BJ (cell line): ENCODE results near the gene CROCC. TPM values are rescaled to one million over a fixed set of nuclear protein-coding genes. Genes with fewer than 3 reads are reported as not detected.
"Not testable (repeated sequence)": the region's sequence is repeated elsewhere in the genome, so short reads cannot be mapped to it uniquely, and the experiment has no call there.

Experiments used
- CTCF ChIA-PET: fragments of 350-600 bp; formaldehyde crosslinking; extraction: SDS; loops from one replicate; lab custom pipeline; 2021; ENCODE audit warnings: antibody characterized with exemption, inconsistent platforms; lab: Yijun Ruan, JAX
- POLR2A ChIA-PET: fragments of 300-600 bp; sonication (Branson Sonifier 250); formaldehyde crosslinking; extraction: SDS; loops from one replicate; lab custom pipeline; 2021; ENCODE audit warnings: antibody characterized with exemption; lab: Charles Lee
- DNase-seq: peaks from one replicate; pipeline ENCODE4 v3.0.0-alpha.2; 2011; ENCODE audit warnings: low read depth
- H3K27me3 ChIP-seq: 2 replicates; pipeline ENCODE4 v1.6.0; 2011; ENCODE audit warnings: low read length; ENCODE audit not compliant: control insufficient read depth, insufficient read depth
- H3K36me3 ChIP-seq: 2 replicates; pipeline ENCODE4 v1.5.1; 2011; ENCODE audit warnings: low read length; ENCODE audit not compliant: control insufficient read depth, insufficient read depth
- H3K4me3 ChIP-seq: 2 replicates; pipeline ENCODE4 v1.5.1; 2011; ENCODE audit warnings: low read depth, mild to moderate bottlenecking, control low read depth, low read length
- polyA plus RNA-seq: library from polyadenylated mRNA; depleted of rRNA; stranded (reverse); fragments of >200 nt; gene quantifications from 2 replicates; pipeline ENCODE4 v1.2.3, GENCODE V29; 2011
- TF ChIP-seq, protein P1 (sequence below): IDR thresholded peaks from 2 replicates; pipeline ENCODE4 v1.5.1; 2011; ENCODE audit warnings: low read depth, mild to moderate bottlenecking, control low read depth, inconsistent platforms, low read length, moderate library complexity; ENCODE audit not compliant: insufficient read depth

CROCC gene
- polyA plus RNA-seq, 1 experiment = 12.1 TPM

GRCh38 chr1:16918371-16918770 is 3.4 kb upstream of the CROCC start:
- CTCF ChIA-PET = no interaction called here
- TF ChIP-seq, protein P1, sequence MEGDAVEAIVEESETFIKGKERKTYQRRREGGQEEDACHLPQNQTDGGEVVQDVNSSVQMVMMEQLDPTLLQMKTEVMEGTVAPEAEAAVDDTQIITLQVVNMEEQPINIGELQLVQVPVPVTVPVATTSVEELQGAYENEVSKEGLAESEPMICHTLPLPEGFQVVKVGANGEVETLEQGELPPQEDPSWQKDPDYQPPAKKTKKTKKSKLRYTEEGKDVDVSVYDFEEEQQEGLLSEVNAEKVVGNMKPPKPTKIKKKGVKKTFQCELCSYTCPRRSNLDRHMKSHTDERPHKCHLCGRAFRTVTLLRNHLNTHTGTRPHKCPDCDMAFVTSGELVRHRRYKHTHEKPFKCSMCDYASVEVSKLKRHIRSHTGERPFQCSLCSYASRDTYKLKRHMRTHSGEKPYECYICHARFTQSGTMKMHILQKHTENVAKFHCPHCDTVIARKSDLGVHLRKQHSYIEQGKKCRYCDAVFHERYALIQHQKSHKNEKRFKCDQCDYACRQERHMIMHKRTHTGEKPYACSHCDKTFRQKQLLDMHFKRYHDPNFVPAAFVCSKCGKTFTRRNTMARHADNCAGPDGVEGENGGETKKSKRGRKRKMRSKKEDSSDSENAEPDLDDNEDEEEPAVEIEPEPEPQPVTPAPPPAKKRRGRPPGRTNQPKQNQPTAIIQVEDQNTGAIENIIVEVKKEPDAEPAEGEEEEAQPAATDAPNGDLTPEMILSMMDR = no peak
- POLR2A ChIA-PET = no interaction called here
- no peaks in the 10 kb centered on the region for H3K36me3 ChIP-seq
- no peak for DNase-seq
- H3K4me3 ChIP-seq = no peak overlapping the region
- H3K27me3 ChIP-seq = no peaks in the 10 kb centered on the region

- CTCF ChIA-PET, H3K27me3 ChIP-seq, DNase-seq, H3K4me3 ChIP-seq, H3K36me3 ChIP-seq, POLR2A ChIA-PET: not testable (repeated sequence)
Observed at GRCh38 chr1:16918936-16919665, 2.6 kb upstream of the CROCC start.

GRCh38 chr1:16920951-16921350 is 780 bp upstream of the CROCC start:
- Histone ChIP-seq H3K36me3 (no peaks in the 10 kb centered on the region), H3K4me3 (no peak overlapping the region), H3K27me3 (no peaks in the 10 kb centered on the region)
- DNase-seq = no peak
- ChIA-PET CTCF (no interaction called here), POLR2A (no interaction called here)
- TF ChIP-seq, protein P1 = no peak

- CTCF ChIA-PET = interaction anchor here (1.1 kb wide), 1 partner anchor 38 kb away, joined by 3 read pairs; no protein-coding TSS in a partner anchor
- POLR2A ChIA-PET = no interaction called here
- no peak for DNase-seq
Observed at GRCh38 chr1:16922466-16922865, 735 bp downstream of the CROCC start.

DNA sequence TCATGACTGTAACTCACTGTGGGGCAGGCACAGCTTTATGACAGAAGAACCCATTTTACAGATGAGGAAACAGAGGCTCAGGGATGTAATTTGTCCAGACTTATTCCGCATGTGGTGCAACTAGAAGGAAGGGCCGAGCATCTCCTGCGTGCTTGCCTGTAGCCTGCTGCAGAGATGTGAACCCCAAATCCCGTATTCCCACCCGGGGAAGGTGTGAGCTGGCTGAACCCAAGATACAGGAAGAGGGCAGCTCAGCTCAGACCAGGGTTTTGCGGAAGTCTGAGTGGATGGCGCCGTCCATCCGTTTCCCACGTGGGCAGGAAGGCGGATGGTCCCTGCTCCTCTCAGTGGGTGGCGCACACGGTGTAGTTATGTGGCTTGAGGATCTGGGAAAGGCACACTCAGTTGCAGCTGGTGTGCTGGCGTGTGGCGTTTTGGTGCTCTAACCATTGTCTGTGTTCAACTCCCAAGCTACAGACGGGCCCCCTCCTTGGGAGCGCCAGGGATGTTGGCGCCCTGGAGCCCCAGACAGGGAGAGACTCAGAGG is 1.2 kb downstream of the CROCC start:
- ChIA-PET CTCF (interaction anchor here (1.1 kb wide), 1 partner anchor 38 kb away, joined by 3 read pairs; no protein-coding TSS in a partner anchor), POLR2A (no interaction called here)
- Histone ChIP-seq H3K36me3 (no peaks in the 10 kb centered on the region), H3K4me3 (no peak overlapping the region), H3K27me3 (no peaks in the 10 kb centered on the region)
- TF ChIP-seq, protein P1 = no peak
- DNase-seq = no peak

More at GRCh38 chr1:16922466-16922865, 735 bp downstream of the CROCC start:
- Histone ChIP-seq H3K4me3 (no peak overlapping the region), H3K36me3 (no peaks in the 10 kb centered on the region), H3K27me3 (no peaks in the 10 kb centered on the region)
- TF ChIP-seq, protein P1 = no peak
